ENCODE results near the gene MSRB3. TPM values are rescaled to one million over a fixed set of nuclear protein-coding genes. Genes with fewer than 3 reads are reported as not detected.

The MSRB3 gene
- total RNA-seq, 3 donors from 2014 or later, result 35.0 to 59.8 (median 51.8) TPM

- Histone ChIP-seq H3K9me3 (no peaks in the 10 kb centered on the region), H3K27ac (no peak overlapping the region), H3K4me1 (no peaks in the 10 kb centered on the region), H3K27me3 (no peaks in the 10 kb centered on the region), H3K36me3 (no peaks in the 10 kb centered on the region), H3K4me3 (no peak overlapping the region)
- TF ChIP-seq POLR2A (IDR thresholded peaks at IDR 0.05) (no peak), POLR2AphosphoS5 (IDR thresholded peaks at IDR 0.05) (no peak), CTCF (IDR thresholded peaks at IDR 0.05) (no peak)
- DNase-seq (ENCODE audit: low spot score in 2 of 2), result no peak
- intact Hi-C loops (cut with DNase I; ENCODE audit: low total_unique reads), result no loop called here
Observed at GRCh38 chr12:65372574-65372973, 94.1 kb downstream of the MSRB3 start.

GRCh38 chr12:65384240-65384639 is 105.8 kb downstream of the MSRB3 start:
- no peak overlapping the region for H3K4me3 ChIP-seq
- H3K4me1 ChIP-seq, result no peaks in the 10 kb centered on the region
- no peaks in the 10 kb centered on the region for H3K9me3 ChIP-seq
- no peak for DNase-seq (ENCODE audit: low spot score in 2 of 2)
- H3K27ac ChIP-seq, result no peak overlapping the region
- no peaks in the 10 kb centered on the region for H3K27me3 ChIP-seq
- intact Hi-C loops (cut with DNase I; ENCODE audit: low total_unique reads), result no loop called here
- TF ChIP-seq POLR2A (IDR thresholded peaks at IDR 0.05) (no peak), CTCF (IDR thresholded peaks at IDR 0.05) (no peak), POLR2AphosphoS5 (IDR thresholded peaks at IDR 0.05) (no peak)
- H3K36me3 ChIP-seq, result peaks cover 7% of the 10 kb centered on the region

DNA sequence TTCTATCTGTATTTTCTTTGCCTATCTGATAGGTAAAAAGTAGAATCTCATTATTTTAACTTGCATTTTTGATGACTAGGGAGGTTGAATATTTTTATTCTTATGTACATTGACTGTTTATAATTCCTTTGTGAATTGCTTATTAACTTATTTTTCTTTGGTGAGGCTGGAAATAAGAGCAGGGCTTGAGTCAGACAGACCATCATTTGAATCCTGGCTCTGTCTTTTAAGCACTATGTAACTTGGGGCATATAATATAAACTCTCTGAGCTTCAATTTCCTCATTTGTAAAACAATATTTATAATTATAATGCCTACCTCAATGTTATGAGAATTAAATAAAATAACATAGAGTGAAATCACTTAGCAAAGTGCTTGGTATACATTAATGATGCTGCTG is 108.9 kb downstream of the MSRB3 start:
- Histone ChIP-seq H3K4me1 (no peaks in the 10 kb centered on the region), H3K9me3 (no peaks in the 10 kb centered on the region), H3K4me3 (no peak overlapping the region), H3K27me3 (no peaks in the 10 kb centered on the region), H3K36me3 (peaks cover 7% of the 10 kb centered on the region), H3K27ac (no peak overlapping the region)
- DNase-seq (ENCODE audit: low spot score in 2 of 2), result no peak
- TF ChIP-seq POLR2A (IDR thresholded peaks at IDR 0.05), result no peak
- no peak for TF ChIP-seq CTCF (IDR thresholded peaks at IDR 0.05)
- TF ChIP-seq POLR2AphosphoS5 (IDR thresholded peaks at IDR 0.05), result no peak
- intact Hi-C loops (cut with DNase I; ENCODE audit: low total_unique reads), result no loop called here

- H3K36me3 ChIP-seq, result peaks cover under 1% of the 10 kb centered on the region
- no peak for TF ChIP-seq POLR2AphosphoS5 (IDR thresholded peaks at IDR 0.05)
- no peak for TF ChIP-seq CTCF (IDR thresholded peaks at IDR 0.05)
- no peak overlapping the region for H3K4me3 ChIP-seq
- intact Hi-C loops (cut with DNase I; ENCODE audit: low total_unique reads), result no loop called here
- no peak for DNase-seq (ENCODE audit: low spot score in 2 of 2)
- H3K27ac ChIP-seq, result no peak overlapping the region
- peaks cover 0 to 3% of the 10 kb centered on the region in 2 donors for H3K9me3 ChIP-seq
- no peaks in the 10 kb centered on the region for H3K27me3 ChIP-seq
- no peaks in the 10 kb centered on the region for H3K4me1 ChIP-seq
Observed at GRCh38 chr12:65389436-65389835, 111.0 kb downstream of the MSRB3 start.

DNA sequence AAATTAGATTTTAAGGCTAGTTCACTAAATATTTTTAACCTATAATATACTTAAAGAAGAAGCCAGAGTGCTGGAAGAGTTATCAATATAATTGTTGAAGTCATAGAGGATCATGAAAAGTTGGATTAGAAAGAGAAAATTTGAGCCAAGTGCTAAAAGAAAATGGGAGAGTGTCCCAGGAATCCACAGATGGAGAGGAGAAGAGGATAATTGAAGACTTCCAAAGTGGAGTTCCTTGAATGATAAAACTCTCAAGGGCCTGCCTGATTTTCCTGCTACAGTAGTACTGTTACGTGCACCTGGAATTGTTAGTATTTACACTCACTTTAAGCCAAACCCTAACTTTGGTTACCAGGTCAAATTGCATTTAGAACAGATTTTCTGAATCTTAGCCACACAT is 113.2 kb downstream of the MSRB3 start:
- no peak for TF ChIP-seq CTCF (IDR thresholded peaks at IDR 0.05)
- no peak for TF ChIP-seq POLR2AphosphoS5 (IDR thresholded peaks at IDR 0.05)
- no peak for TF ChIP-seq POLR2A (IDR thresholded peaks at IDR 0.05)
- intact Hi-C loops (cut with DNase I; ENCODE audit: low total_unique reads), result no loop called here
- no peak overlapping the region for H3K27ac ChIP-seq
- peaks cover 5 to 7% of the 10 kb centered on the region in 2 donors for H3K9me3 ChIP-seq
- H3K36me3 ChIP-seq, result no peaks in the 10 kb centered on the region
- no peak for DNase-seq (ENCODE audit: low spot score in 2 of 2)
- no peak overlapping the region for H3K4me3 ChIP-seq
- H3K27me3 ChIP-seq, result no peaks in the 10 kb centered on the region
- H3K4me1 ChIP-seq, result no peaks in the 10 kb centered on the region

All from breast epithelium (tissue), 4 donors.